Upper lobe of left lung (tissue), 4 donors: ENCODE data around the gene TUFM.

Source experiments
- POLR2A ChIP-seq, 4 donors: fragments of 450-650 bp; IDR thresholded peaks; one replicate each; pipeline ENCODE4 v1.5.1; 2016 to 2017; ENCODE audit warnings: antibody characterized with exemption in 4 of 4, mild to moderate bottlenecking in 2 of 4
- TF ChIP-seq, protein P1 (sequence below), 6 experiments: fragments of 450-650 bp in 4 of 6; fragments of 200-600 bp in 2 of 6; sonication (generic) in 2 of 6; IDR thresholded peaks; one replicate each; pipeline ENCODE4 v1.5.1; 2016 to 2019; ENCODE audit warnings: antibody characterized with exemption in 6 of 6

DNA sequence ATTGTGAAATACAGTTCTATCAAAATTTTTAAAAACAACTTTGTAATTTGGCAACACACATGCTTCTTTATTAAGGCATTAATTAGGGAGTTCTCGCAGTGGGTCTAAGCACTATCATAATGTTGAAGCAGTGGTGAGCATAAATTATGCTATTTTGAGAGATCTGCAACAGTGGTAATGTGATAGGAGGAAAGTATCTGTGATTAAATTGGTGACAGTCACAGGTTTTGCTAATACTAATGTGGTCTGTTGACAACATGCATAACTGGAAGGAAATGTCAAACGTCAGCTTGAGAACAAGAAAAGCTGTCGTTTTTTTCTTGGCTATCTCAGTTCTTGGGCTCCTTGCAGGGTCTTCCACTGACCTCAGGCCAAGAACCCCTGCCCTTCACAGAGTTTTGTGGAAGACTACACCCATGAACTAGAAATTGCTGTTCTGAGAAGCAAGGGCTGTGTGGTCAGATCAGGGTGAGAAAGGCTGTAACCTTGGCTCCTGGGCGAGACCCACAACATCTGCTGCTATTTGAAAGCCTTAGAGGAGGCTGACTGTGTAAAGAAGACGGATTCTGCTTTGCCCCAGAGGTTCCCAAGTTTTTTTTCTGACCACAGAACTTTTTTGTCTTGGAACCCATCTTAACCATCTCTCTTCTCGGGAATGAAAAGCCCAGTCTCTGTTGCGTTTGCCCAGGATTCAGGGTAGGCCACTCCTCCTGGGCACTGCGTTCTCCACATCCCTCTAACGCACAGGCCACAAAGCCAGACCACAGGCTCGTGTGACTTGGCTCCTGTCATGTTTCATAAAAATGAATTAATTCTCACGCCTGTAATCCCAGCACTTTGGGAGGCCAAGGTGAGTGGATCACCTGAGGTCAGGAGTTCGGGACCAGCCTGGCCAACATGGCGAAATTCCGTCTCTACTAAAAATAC is 46.1 kb upstream of the TUFM start:
- TF ChIP-seq, protein P1, sequence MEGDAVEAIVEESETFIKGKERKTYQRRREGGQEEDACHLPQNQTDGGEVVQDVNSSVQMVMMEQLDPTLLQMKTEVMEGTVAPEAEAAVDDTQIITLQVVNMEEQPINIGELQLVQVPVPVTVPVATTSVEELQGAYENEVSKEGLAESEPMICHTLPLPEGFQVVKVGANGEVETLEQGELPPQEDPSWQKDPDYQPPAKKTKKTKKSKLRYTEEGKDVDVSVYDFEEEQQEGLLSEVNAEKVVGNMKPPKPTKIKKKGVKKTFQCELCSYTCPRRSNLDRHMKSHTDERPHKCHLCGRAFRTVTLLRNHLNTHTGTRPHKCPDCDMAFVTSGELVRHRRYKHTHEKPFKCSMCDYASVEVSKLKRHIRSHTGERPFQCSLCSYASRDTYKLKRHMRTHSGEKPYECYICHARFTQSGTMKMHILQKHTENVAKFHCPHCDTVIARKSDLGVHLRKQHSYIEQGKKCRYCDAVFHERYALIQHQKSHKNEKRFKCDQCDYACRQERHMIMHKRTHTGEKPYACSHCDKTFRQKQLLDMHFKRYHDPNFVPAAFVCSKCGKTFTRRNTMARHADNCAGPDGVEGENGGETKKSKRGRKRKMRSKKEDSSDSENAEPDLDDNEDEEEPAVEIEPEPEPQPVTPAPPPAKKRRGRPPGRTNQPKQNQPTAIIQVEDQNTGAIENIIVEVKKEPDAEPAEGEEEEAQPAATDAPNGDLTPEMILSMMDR (IDR thresholded peaks at IDR 0.05): no peak
- TF ChIP-seq POLR2A (IDR thresholded peaks at IDR 0.05): no peak
